ENCODE measurements around the gene MROH9. TPM values are rescaled to one million over a fixed set of nuclear protein-coding genes. Genes with fewer than 3 reads are reported as not detected.

Gene MROH9
- total RNA-seq, 6 experiments from 2014 or later = 0.10 to 0.17 (median 0.11) TPM; not detected in 3

- DNase-seq = no peak
- H3K27me3 Mint-ChIP-seq (ENCODE audit: insufficient read depth) = peaks cover 3% of the 10 kb centered on the region
- no peak for TF ChIP-seq CTCF (IDR thresholded peaks at IDR 0.05)
- H3K4me3 Mint-ChIP-seq = no peak overlapping the region
- peaks cover 26% of the 10 kb centered on the region for H3K4me1 Mint-ChIP-seq (ENCODE audit: low read depth)
- H3K27ac Mint-ChIP-seq = no peak overlapping the region
- no peaks in the 10 kb centered on the region for H3K36me3 Mint-ChIP-seq (ENCODE audit: low read depth)
- no peaks in the 10 kb centered on the region for H3K9me3 Mint-ChIP-seq
Measured at GRCh38 chr1:170970256-170970655, 34.9 kb downstream of the MROH9 start.

GRCh38 chr1:170978371-170978910 lies 43.1 kb downstream of the MROH9 start:
- Mint-ChIP-seq H3K9me3 (peaks cover 9% of the 10 kb centered on the region), H3K27me3 (ENCODE audit: insufficient read depth) (peaks cover 4% of the 10 kb centered on the region), H3K36me3 (ENCODE audit: low read depth) (no peaks in the 10 kb centered on the region; the same call in 1 of the 2 replicates), H3K27ac (no peak overlapping the region), H3K4me3 (no peak overlapping the region), H3K4me1 (ENCODE audit: low read depth) (no peaks in the 10 kb centered on the region)
- no peak for TF ChIP-seq CTCF (IDR thresholded peaks at IDR 0.05)
- DNase-seq = no peak

- Mint-ChIP-seq H3K4me3 (no peak overlapping the region), H3K9me3 (peaks cover 3% of the 10 kb centered on the region; the same call in 1 of the 2 replicates), H3K27ac (no peak overlapping the region), H3K4me1 (ENCODE audit: low read depth) (no peaks in the 10 kb centered on the region), H3K27me3 (ENCODE audit: insufficient read depth) (peaks cover 19% of the 10 kb centered on the region), H3K36me3 (ENCODE audit: low read depth) (no peaks in the 10 kb centered on the region)
- DNase-seq = no peak
- TF ChIP-seq CTCF (IDR thresholded peaks at IDR 0.05) = no peak
Measured at GRCh38 chr1:170985406-170985805, 50.1 kb downstream of the MROH9 start.

GRCh38 chr1:170986901-170987300 lies 51.6 kb downstream of the MROH9 start:
- no peak overlapping the region for H3K4me3 Mint-ChIP-seq
- no peaks in the 10 kb centered on the region for H3K4me1 Mint-ChIP-seq (ENCODE audit: low read depth)
- no peaks in the 10 kb centered on the region for H3K36me3 Mint-ChIP-seq (ENCODE audit: low read depth)
- no peak for DNase-seq
- H3K9me3 Mint-ChIP-seq = no peaks in the 10 kb centered on the region
- H3K27me3 Mint-ChIP-seq (ENCODE audit: insufficient read depth) = peaks cover 16% of the 10 kb centered on the region
- TF ChIP-seq CTCF (IDR thresholded peaks at IDR 0.05) = no peak
- no peak overlapping the region for H3K27ac Mint-ChIP-seq

- H3K9me3 Mint-ChIP-seq = no peaks in the 10 kb centered on the region
- H3K27me3 Mint-ChIP-seq (ENCODE audit: insufficient read depth) = peaks cover 16% of the 10 kb centered on the region
- H3K27ac Mint-ChIP-seq = no peak overlapping the region
- no peak for DNase-seq
- TF ChIP-seq CTCF (IDR thresholded peaks at IDR 0.05) = no peak
- no peak overlapping the region for H3K4me3 Mint-ChIP-seq
- H3K4me1 Mint-ChIP-seq (ENCODE audit: low read depth) = no peaks in the 10 kb centered on the region
- H3K36me3 Mint-ChIP-seq (ENCODE audit: low read depth) = no peaks in the 10 kb centered on the region
Measured at GRCh38 chr1:170987424-170987823, 52.1 kb downstream of the MROH9 start.

GRCh38 chr1:170993151-170993550 lies 57.8 kb downstream of the MROH9 start:
- no peak for TF ChIP-seq CTCF (IDR thresholded peaks at IDR 0.05)
- H3K4me3 Mint-ChIP-seq = no peak overlapping the region
- H3K27me3 Mint-ChIP-seq (ENCODE audit: insufficient read depth) = peaks cover 9% of the 10 kb centered on the region
- DNase-seq = no peak
- H3K27ac Mint-ChIP-seq = no peak overlapping the region
- no peaks in the 10 kb centered on the region for H3K4me1 Mint-ChIP-seq (ENCODE audit: low read depth)
- no peaks in the 10 kb centered on the region for H3K36me3 Mint-ChIP-seq (ENCODE audit: low read depth)
- H3K9me3 Mint-ChIP-seq = no peaks in the 10 kb centered on the region
